22Rv1 (cell line): ENCODE data around the gene CLEC2L.

Source experiments
- ZFX ChIP-seq: fragments of 450-650 bp; IDR thresholded peaks from 2 replicates; pipeline ENCODE4 v1.6.1; 2017; ENCODE audit warnings: antibody characterized with exemption, borderline replicate concordance
- TF ChIP-seq, protein P1 (sequence below): fragments of 450-650 bp; IDR thresholded peaks from 2 replicates; pipeline ENCODE4 v1.5.1; 2017; ENCODE audit warnings: mild to moderate bottlenecking

GRCh38 chr7:139505563-139505962 lies 17.9 kb upstream of the CLEC2L start:
- TF ChIP-seq, protein P1, sequence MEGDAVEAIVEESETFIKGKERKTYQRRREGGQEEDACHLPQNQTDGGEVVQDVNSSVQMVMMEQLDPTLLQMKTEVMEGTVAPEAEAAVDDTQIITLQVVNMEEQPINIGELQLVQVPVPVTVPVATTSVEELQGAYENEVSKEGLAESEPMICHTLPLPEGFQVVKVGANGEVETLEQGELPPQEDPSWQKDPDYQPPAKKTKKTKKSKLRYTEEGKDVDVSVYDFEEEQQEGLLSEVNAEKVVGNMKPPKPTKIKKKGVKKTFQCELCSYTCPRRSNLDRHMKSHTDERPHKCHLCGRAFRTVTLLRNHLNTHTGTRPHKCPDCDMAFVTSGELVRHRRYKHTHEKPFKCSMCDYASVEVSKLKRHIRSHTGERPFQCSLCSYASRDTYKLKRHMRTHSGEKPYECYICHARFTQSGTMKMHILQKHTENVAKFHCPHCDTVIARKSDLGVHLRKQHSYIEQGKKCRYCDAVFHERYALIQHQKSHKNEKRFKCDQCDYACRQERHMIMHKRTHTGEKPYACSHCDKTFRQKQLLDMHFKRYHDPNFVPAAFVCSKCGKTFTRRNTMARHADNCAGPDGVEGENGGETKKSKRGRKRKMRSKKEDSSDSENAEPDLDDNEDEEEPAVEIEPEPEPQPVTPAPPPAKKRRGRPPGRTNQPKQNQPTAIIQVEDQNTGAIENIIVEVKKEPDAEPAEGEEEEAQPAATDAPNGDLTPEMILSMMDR: peak; percentile 77
- TF ChIP-seq ZFX: no peak
